Activated naive CD8-positive, alpha-beta T cell treated with anti-CD3 and anti-CD28 coated beads, Interleukin-2, amount 50 U/mL, for 24 hours (primary cell): ENCODE results near the gene MICU1.
"Not testable (repeated sequence)": the region's sequence is repeated elsewhere in the genome, so short reads cannot be mapped to it uniquely, and the experiment has no call there.

Experiments
- ATAC-seq: fragments of 150-1000 bp; cut with Tn5 transposase; one replicate; pipeline ENCODE4 v1.10.0; 2021
- DNase-seq: peaks from one replicate; pipeline ENCODE4 v3.0.0; 2021
- H3K27ac Mint-ChIP-seq: one replicate; pipeline ENCODE4 v1.8.0; 2021; ENCODE audit warnings: mild to moderate bottlenecking, mixed read lengths
- H3K27me3 Mint-ChIP-seq: one replicate; pipeline ENCODE4 v1.8.0; 2021; ENCODE audit warnings: mixed read lengths
- H3K36me3 Mint-ChIP-seq: one replicate; pipeline ENCODE4 v1.8.0; 2021; ENCODE audit warnings: low read depth, mixed read lengths
- H3K4me1 Mint-ChIP-seq: one replicate; pipeline ENCODE4 v1.8.0; 2021; ENCODE audit warnings: mixed read lengths
- H3K4me3 Mint-ChIP-seq: one replicate; pipeline ENCODE4 v1.8.0; 2021; ENCODE audit warnings: mild to moderate bottlenecking, moderate library complexity, mixed read lengths
- H3K9me3 Mint-ChIP-seq: one replicate; pipeline ENCODE4 v1.8.0; 2021; ENCODE audit warnings: mixed read lengths

The MICU1 gene

DNA sequence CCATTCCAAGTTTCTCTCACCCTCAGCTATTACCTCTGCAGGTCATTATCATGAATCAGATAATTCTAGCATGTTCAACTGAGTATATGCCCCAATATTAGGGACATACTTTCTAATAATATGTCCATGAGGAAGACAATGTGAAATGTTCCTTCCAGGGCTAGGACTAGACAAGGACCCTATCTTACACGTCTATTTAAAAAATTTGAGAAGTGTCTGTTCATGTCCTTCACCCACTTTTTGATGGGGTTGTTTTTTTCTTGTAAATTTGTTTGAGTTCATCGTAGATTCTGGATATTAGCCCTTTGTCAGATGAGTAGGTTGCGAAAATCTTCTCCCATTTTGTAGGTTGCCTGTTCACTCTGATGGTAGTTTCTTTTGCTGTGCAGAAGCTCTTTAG lies 21.1 kb upstream of the MICU1 start:
- not testable (repeated sequence) for H3K36me3 Mint-ChIP-seq, H3K9me3 Mint-ChIP-seq, DNase-seq, H3K4me1 Mint-ChIP-seq, H3K27me3 Mint-ChIP-seq, H3K4me3 Mint-ChIP-seq, ATAC-seq, H3K27ac Mint-ChIP-seq

DNA sequence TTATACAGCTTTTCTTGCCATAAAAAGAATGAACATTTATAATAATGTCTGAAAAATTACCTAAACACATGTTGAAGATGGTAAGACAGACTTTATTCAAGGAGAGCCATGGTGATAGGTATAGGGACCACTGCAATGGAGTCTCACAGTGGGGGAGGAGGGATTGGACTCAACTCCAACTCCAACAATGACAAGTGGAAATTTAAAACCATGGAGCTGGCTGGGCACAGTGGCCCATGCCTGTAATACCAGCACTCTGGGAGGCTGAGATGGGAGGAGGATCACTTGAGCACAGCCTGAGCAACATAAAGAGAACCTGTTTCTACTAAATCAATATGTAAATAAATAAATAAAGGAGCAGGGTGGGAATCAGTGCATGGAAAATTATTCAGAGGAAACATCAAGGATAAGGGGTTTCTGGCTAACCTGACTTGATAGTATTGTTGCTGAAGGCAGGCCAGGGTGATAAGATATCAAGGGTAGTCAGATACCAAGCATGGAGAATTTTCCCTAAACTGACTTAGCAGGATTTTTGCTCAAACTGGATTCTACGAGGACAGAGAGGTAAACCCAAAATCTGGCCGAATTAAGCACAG lies 19.5 kb upstream of the MICU1 start:
- no peaks in the 10 kb centered on the region for H3K36me3 Mint-ChIP-seq
- ATAC-seq = no peak
- H3K27me3 Mint-ChIP-seq = no peaks in the 10 kb centered on the region
- H3K4me1 Mint-ChIP-seq = no peaks in the 10 kb centered on the region
- no peaks in the 10 kb centered on the region for H3K9me3 Mint-ChIP-seq
- no peak overlapping the region for H3K4me3 Mint-ChIP-seq
- H3K27ac Mint-ChIP-seq = no peak overlapping the region
- DNase-seq = no peak

DNA sequence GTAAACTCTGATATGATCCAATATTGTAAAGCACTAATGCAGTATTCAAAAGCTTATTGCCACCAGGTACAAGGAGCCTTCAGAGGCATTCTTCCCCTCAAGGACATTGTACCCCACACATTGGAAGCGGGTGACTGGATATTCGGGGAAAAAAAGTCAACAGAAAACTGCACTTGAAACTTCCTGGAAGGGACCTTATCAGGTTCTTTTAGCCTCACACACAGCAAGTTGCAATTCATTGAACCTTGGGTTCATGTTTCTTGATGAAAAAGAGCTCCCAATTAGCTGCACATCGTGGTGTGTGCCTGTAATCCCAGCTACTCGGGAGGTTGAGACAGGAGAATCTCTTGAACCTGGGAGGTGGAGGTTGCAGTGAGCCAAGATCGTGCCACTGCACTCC lies 16.4 kb upstream of the MICU1 start:
- Mint-ChIP-seq H3K27ac (no peak overlapping the region), H3K9me3 (no peaks in the 10 kb centered on the region), H3K4me3 (no peak overlapping the region), H3K27me3 (no peaks in the 10 kb centered on the region), H3K36me3 (no peaks in the 10 kb centered on the region), H3K4me1 (peaks cover 3% of the 10 kb centered on the region)
- no peak for ATAC-seq
- DNase-seq = no peak

DNA sequence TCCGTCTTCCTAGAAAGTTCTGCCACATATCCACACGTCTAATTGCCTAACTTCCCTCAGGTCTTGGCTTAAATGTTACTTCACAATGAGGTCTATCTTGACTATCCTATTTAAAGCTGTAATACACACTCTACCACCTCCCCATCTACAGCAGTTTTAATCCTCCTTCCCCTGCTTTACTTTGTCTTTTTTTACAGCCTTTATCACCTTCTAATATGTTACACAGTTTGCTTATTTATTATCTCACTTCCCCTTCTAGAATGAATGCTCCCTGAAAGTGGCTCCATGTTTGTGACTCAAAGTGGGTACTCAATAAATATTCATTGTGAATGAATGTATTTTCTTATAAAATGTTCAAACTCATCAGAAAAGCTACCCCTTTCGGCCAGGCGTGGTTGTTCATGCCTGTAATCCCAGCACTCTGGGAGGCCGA lies 13.6 kb upstream of the MICU1 start:
- Mint-ChIP-seq H3K4me3 (no peak overlapping the region), H3K4me1 (peaks cover 5% of the 10 kb centered on the region), H3K36me3 (no peaks in the 10 kb centered on the region), H3K27me3 (no peaks in the 10 kb centered on the region), H3K27ac (no peak overlapping the region), H3K9me3 (no peaks in the 10 kb centered on the region)
- DNase-seq = no peak
- ATAC-seq = no peak

DNA sequence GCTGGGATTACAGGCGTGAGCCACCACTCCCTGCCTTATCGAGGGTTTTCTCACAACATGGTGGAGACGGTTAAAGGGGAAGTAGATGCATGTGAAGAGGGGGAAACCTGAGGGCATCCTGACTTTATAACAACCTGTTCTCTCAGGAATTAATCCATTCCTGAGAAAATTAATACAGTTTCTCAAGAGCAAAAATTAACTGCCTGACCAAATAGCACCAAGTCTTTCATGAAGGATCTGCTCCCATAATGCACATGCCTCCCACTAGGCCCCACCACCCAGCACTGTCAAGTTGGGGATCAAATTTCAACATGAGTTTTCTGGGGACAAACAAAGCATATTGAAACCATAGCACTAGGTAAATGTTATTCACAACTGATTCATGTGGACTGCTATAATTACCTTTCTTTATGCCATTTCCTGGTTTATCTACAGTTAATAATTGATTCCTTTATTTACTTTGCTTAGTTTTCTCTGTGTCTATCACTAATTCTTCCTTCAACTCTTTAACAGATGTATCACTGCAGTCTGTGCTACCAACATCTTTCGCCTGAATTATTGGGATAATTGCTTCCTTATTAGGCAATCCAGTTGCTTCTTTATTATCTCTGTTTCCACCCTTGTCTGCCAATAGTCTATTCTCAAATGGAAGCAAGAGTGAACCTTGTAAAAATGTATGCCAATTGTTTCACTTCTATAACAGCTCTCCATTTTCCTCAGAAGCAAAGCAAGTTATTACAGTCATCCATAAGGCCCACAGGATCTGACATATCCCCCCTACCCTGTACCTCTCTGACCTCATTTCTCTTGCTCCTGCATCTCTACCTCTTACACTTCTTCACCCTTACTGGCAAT lies 12.9 kb upstream of the MICU1 start:
- H3K27me3 Mint-ChIP-seq = no peaks in the 10 kb centered on the region
- no peak overlapping the region for H3K27ac Mint-ChIP-seq
- H3K9me3 Mint-ChIP-seq = no peaks in the 10 kb centered on the region
- no peak for DNase-seq
- ATAC-seq = no peak
- peaks cover 5% of the 10 kb centered on the region for H3K4me1 Mint-ChIP-seq
- no peaks in the 10 kb centered on the region for H3K36me3 Mint-ChIP-seq
- H3K4me3 Mint-ChIP-seq = no peak overlapping the region

DNA sequence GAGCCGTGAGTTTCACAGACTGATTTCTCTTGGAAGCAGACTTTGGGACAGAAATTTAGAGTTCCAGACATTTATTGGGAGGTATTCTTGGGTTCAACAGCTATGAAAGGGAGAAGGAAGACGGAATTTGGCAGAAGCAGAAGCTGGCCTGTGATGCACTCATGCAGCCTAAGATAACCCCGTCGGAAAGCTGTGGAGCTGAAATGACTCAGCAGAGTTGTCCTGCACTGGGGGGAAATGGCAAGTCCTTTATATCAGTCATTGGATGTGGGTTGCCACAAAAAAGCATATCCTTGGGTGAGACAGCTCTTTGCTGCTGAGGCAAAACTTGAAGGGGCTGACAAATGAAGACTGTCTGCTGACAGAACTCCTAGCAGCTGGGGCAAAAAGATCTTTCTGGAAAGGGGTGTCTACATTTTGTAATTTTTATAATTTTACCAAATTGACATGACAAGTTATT lies 11.5 kb upstream of the MICU1 start:
- ATAC-seq = peak; percentile 92
- peak overlapping the region; percentile 15 for H3K27ac Mint-ChIP-seq

DNA sequence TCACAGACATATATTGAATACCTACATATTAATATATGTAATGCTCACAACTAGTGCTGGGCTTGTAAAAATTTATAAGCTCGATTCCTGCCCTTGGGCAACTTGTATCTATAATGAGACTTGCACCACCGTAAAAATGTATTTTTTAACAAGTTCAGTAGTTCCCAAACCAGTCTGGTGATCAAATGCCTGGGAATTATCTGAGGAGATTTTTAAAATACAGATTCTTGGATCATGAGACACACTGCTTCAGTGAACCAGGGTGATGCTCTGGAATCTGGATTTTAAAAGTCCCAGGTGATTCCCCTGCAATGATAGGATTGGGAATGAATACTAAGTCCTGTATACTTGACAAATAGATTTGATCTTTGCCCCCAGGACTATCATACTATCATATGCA lies 4.3 kb upstream of the MICU1 start:
- DNase-seq (no peak), ATAC-seq (no peak)
- no peaks in the 10 kb centered on the region for H3K36me3 Mint-ChIP-seq
- peaks cover 2% of the 10 kb centered on the region for H3K27me3 Mint-ChIP-seq
- H3K27ac Mint-ChIP-seq = no peak overlapping the region
- no peak overlapping the region for H3K4me3 Mint-ChIP-seq
- H3K4me1 Mint-ChIP-seq = peaks cover 8% of the 10 kb centered on the region
- no peaks in the 10 kb centered on the region for H3K9me3 Mint-ChIP-seq

More for the DNA sequence above, 11.5 kb upstream of the MICU1 start:
- Mint-ChIP-seq H3K4me3 (no peak overlapping the region), H3K9me3 (no peaks in the 10 kb centered on the region), H3K27me3 (peaks cover 2% of the 10 kb centered on the region), H3K36me3 (no peaks in the 10 kb centered on the region), H3K4me1 (peaks cover 5% of the 10 kb centered on the region)
- DNase-seq = peak; percentile 17

DNA sequence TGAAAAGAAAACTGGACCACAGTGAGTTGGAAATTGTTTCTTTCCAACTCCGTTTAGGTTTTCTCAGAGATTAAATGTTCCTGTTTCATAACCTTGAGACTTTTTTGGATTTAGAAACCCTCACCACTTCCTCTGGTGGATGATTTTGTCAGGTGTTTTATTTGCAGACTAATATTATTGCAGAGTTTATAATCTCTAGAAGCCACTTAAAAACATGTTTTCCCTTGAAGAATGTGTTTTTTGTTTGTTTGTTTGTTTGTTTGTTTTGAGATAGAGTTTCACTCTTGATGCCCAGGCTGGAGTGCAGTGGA lies 520 bp upstream of the MICU1 start:
- ATAC-seq = no peak
- peak overlapping the region; percentile 91 for H3K27ac Mint-ChIP-seq
- H3K36me3 Mint-ChIP-seq = no peaks in the 10 kb centered on the region

DNA sequence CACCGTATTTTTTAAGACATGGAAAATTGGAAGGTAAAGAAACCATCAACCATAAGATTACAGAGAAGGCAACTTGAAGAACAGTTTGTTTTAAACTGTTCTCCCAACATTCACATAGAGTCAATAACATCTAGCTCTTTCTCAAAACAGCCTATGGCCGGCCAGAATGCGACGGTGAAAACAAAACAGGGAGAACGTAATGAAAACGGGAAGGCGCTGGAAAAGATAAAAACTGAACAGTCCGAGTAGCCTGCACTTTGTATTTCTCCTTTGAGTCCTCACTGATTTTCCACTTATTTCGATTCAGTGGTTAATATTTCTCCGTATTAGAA lies 637 bp downstream of the MICU1 start:
- Mint-ChIP-seq H3K4me3 (peak overlapping the region; percentile 94), H3K9me3 (no peaks in the 10 kb centered on the region), H3K27ac (peak overlapping the region; percentile 91), H3K27me3 (no peaks in the 10 kb centered on the region), H3K4me1 (peaks cover 15% of the 10 kb centered on the region), H3K36me3 (no peaks in the 10 kb centered on the region)
- no peak for DNase-seq
- ATAC-seq = no peak

More for the DNA sequence above, 520 bp upstream of the MICU1 start:
- Mint-ChIP-seq H3K4me1 (peaks cover 15% of the 10 kb centered on the region), H3K27me3 (no peaks in the 10 kb centered on the region), H3K4me3 (peak overlapping the region; percentile 94), H3K9me3 (no peaks in the 10 kb centered on the region)
- DNase-seq = no peak

DNA sequence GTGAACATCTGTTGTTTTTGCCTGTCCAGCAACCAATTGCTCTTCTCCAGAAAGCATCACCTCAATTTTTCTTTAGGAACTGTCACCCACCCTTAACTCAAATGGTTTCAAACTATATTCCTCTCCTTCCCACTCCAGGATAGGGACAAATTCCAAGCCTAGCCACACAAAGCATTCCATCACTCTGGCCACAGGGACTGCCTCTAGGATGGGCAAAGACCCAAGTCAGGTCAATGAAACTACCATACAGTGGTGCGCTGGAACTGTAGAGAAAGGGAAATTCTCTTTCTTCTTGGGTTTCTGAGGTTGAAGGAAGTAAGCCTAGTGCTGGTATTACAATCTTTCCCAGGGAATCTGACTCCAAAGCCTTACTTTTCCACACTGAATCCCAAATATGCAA lies 3.6 kb downstream of the MICU1 start:
- no peaks in the 10 kb centered on the region for H3K36me3 Mint-ChIP-seq
- H3K27me3 Mint-ChIP-seq = no peaks in the 10 kb centered on the region
- peaks cover 15% of the 10 kb centered on the region for H3K4me1 Mint-ChIP-seq
- H3K4me3 Mint-ChIP-seq = no peak overlapping the region
- no peak overlapping the region for H3K27ac Mint-ChIP-seq
- no peaks in the 10 kb centered on the region for H3K9me3 Mint-ChIP-seq
- ATAC-seq = no peak
- no peak for DNase-seq

DNA sequence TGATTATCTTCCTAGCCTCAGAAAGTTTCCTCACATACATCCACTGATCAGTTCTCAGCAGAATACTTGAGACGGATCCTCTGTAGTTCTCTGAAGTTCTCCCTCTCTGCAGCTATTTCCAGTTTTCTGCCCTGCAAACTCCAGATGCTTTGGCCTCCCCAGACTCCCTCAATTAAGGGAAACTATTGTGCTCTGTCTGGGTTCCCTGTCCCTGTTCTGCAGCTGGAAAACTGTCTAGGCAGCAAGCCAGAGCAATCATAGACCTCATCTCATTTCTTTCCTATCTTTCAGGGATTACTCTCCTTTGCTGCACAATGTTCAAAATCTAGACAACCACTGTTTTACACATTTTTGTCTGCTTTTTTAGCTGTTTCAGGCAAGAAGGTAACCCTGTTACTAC lies 9.2 kb downstream of the MICU1 start:
- ATAC-seq (no peak), DNase-seq (no peak)
- no peak overlapping the region for H3K27ac Mint-ChIP-seq
- no peak overlapping the region for H3K4me3 Mint-ChIP-seq
- no peaks in the 10 kb centered on the region for H3K27me3 Mint-ChIP-seq
- peaks cover 12% of the 10 kb centered on the region for H3K9me3 Mint-ChIP-seq
- peaks cover 12% of the 10 kb centered on the region for H3K36me3 Mint-ChIP-seq
- peaks cover 18% of the 10 kb centered on the region for H3K4me1 Mint-ChIP-seq

DNA sequence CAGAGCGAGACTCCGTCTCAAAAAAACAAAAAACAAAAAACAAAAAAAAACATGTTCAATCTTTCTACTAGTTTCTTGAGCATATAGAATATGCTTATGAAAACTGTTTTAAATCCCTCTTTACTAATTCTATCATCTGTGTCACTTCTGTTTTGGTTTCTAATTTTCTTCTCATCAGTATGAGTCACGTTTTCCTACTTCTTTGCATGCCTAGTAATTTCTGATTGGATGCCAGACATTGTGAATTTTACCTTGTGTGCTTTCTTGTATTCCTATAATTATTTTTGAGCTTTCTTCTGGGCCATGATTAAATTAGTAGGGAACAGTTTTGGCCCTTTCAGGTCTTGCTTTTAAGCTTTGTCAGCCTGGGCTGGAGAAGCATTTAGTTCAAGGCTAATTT lies 9.9 kb downstream of the MICU1 start:
- peaks cover 22% of the 10 kb centered on the region for H3K4me1 Mint-ChIP-seq
- H3K27me3 Mint-ChIP-seq = no peaks in the 10 kb centered on the region
- H3K4me3 Mint-ChIP-seq = no peak overlapping the region
- peaks cover 12% of the 10 kb centered on the region for H3K36me3 Mint-ChIP-seq
- H3K9me3 Mint-ChIP-seq = peaks cover 12% of the 10 kb centered on the region
- H3K27ac Mint-ChIP-seq = peak overlapping the region; percentile 28
- DNase-seq (no peak), ATAC-seq (no peak)

DNA sequence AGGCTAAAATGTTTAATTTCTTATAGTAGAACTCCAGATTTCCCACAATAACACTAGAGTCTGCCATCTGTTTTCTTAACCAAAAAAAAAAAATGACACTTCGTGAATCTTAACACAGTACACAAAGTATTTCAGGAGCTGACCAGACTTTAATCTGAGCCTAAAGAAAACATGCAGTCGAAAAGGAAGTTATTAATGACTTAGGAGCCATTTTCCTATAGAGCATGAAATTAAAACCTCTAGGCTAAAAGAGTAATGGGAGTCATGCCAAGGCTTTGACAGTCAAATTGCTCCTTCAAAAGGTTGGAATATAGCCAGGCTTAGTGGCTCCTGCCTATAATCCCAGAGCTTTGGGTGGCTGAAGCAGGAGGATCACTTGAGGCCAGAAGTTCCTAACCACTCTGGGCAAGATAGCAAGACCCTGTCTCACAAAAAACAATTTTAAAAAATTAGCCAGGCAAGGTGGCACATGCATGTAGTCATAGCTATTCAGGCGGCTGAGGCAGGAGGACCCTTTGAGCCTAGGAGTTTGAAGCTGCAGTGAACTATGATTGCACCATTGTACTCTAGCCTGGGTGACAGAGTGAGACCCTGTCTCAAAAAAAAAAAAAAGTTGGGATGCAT lies 13.6 kb downstream of the MICU1 start:
- peaks cover 19% of the 10 kb centered on the region for H3K36me3 Mint-ChIP-seq
- DNase-seq = no peak
- H3K4me3 Mint-ChIP-seq = no peak overlapping the region

DNA sequence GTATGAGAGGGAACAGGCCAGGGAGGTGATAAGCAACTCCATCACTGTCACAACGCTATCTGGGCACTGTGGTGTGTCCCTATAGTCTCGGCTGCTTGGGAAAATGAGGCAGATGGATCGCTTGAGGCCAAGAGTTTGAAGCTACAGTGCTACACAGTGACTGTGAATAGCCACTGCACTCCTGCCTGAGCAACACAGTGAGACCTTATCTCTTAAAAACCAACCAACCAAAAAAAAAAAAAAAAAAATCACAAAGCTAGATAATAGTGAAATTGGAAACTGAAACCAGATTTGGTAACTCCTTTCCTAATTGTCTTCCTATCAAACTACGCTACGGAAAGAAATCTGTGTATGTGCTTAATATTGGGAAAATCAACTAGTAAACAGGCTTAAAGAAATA lies 14.1 kb downstream of the MICU1 start:
- H3K4me3 Mint-ChIP-seq = no peak overlapping the region
- H3K27me3 Mint-ChIP-seq = no peaks in the 10 kb centered on the region
- H3K4me1 Mint-ChIP-seq = peaks cover 20% of the 10 kb centered on the region
- ATAC-seq (no peak), DNase-seq (no peak)
- no peak overlapping the region for H3K27ac Mint-ChIP-seq
- H3K9me3 Mint-ChIP-seq = peaks cover 7% of the 10 kb centered on the region
- H3K36me3 Mint-ChIP-seq = peaks cover 15% of the 10 kb centered on the region

More for the DNA sequence above, 13.6 kb downstream of the MICU1 start:
- ATAC-seq = no peak
- Mint-ChIP-seq H3K27me3 (no peaks in the 10 kb centered on the region), H3K9me3 (peaks cover 12% of the 10 kb centered on the region), H3K27ac (no peak overlapping the region), H3K4me1 (peaks cover 22% of the 10 kb centered on the region)

DNA sequence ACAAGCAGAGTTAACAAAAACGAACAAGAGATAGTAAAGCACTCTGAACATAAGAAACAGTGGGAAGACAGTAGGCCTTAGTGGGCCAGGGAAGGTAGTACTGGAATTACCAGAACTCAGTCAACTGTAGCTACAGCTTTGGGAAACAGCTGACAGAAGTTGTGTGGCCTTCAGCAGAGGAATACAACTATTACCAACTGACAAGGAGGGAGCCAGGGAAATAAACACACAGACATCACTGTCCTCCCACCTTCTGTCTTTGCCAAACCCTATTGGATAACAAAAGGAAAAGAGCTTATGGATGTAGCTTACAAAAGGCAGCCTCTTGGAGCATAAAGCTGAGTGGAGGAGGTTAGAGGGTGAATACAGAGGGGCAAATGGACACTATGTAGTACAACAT lies 15.4 kb downstream of the MICU1 start:
- ATAC-seq (no peak), DNase-seq (no peak)
- H3K4me1 Mint-ChIP-seq = peaks cover 11% of the 10 kb centered on the region
- H3K4me3 Mint-ChIP-seq = no peak overlapping the region
- no peaks in the 10 kb centered on the region for H3K27me3 Mint-ChIP-seq
- no peaks in the 10 kb centered on the region for H3K9me3 Mint-ChIP-seq
- peaks cover 7% of the 10 kb centered on the region for H3K36me3 Mint-ChIP-seq
- H3K27ac Mint-ChIP-seq = no peak overlapping the region
